HepG2 (cell line): ENCODE results near the gene NRL. TPM values are rescaled to one million over a fixed set of nuclear protein-coding genes. Genes with fewer than 3 reads are reported as not detected.

Experiments used
- ATF7 ChIP-seq, 2 experiments: fragments of 450-650 bp in 1 of 2; sonication (generic) in 1 of 2; formaldehyde crosslinking in 1 of 2; IDR thresholded peaks; 2 replicates each; pipeline versions ENCODE4 v1.4.0 to v1.6.1; 2016 to 2020; ENCODE audit warnings: antibody characterized with exemption in 1 of 2, mild to moderate bottlenecking in 1 of 2, missing genetic modification reagents in 1 of 2
- EP300 ChIP-seq, 3 experiments: sonication (generic) in 1 of 3; formaldehyde crosslinking in 1 of 3; IDR thresholded peaks; 2 replicates each; pipeline versions ENCODE4 v1.5.1 to v1.6.1; 2011 to 2020; ENCODE audit warnings: low read depth in 2 of 3, low read length in 2 of 3, borderline replicate concordance in 1 of 3, improper control_type of control experiment in 1 of 3, mild to moderate bottlenecking in 1 of 3, missing genetic modification reagents in 1 of 3, moderate library complexity in 1 of 3
- ETV5 ChIP-seq: IDR thresholded peaks from 2 replicates; pipeline ENCODE4 v1.6.1; 2018; ENCODE audit warnings: missing biosample characterization, missing genetic modification reagents, inconsistent platforms, borderline replicate concordance
- HIVEP1 ChIP-seq: sonication (generic); formaldehyde crosslinking; IDR thresholded peaks from 2 replicates; pipeline ENCODE4 v1.4.0; 2020; ENCODE audit warnings: mild to moderate bottlenecking, missing genetic modification reagents
- HNRNPH1 ChIP-seq: fragments of 200-400 bp; formaldehyde crosslinking; optimal IDR thresholded peaks from 2 replicates; pipeline ENCODE3; 2017; ENCODE audit warnings: mild to moderate bottlenecking, low read depth, low read length
- HNRNPL ChIP-seq: fragments of 200-400 bp; formaldehyde crosslinking; IDR thresholded peaks from 2 replicates; pipeline ENCODE4 v1.6.1; 2017; ENCODE audit warnings: mild to moderate bottlenecking, low read depth, low read length
- ISX ChIP-seq: sonication (generic); formaldehyde crosslinking; conservative IDR thresholded peaks from 2 replicates; pipeline ENCODE4 v1.5.0; 2020; ENCODE audit warnings: missing genetic modification reagents
- KMT2A ChIP-seq: sonication (generic); formaldehyde crosslinking; IDR thresholded peaks from 2 replicates; pipeline ENCODE4 v1.4.0; 2020; ENCODE audit warnings: missing genetic modification reagents
- NAIF1 ChIP-seq: sonication (generic); formaldehyde crosslinking; IDR thresholded peaks from 2 replicates; pipeline ENCODE4 v1.5.0; 2020; ENCODE audit warnings: mild to moderate bottlenecking, missing genetic modification reagents, borderline replicate concordance
- RNF2 ChIP-seq: fragments of 450-650 bp; conservative IDR thresholded peaks from 2 replicates; pipeline ENCODE4 v1.6.1; 2016; ENCODE audit warnings: low read depth
- RXRB ChIP-seq: IDR thresholded peaks from 2 replicates; pipeline ENCODE4 v1.6.1; 2016; ENCODE audit warnings: borderline replicate concordance, missing genetic modification reagents, missing compliant biosample characterization
- ZFP36L2 ChIP-seq: sonication (generic); formaldehyde crosslinking; IDR thresholded peaks from 2 replicates; pipeline ENCODE4 v1.4.0; 2020; ENCODE audit warnings: missing genetic modification reagents
- ZNF235 ChIP-seq: sonication (generic); formaldehyde crosslinking; IDR thresholded peaks from 2 replicates; pipeline ENCODE4 v1.8.1; 2023; ENCODE audit warnings: mild to moderate bottlenecking, missing genetic modification reagents, borderline replicate concordance
- ZNF430 ChIP-seq: sonication (generic); formaldehyde crosslinking; IDR thresholded peaks from 2 replicates; pipeline ENCODE4 v1.9.0; 2021; ENCODE audit warnings: mild to moderate bottlenecking, missing genetic modification reagents
- ZNF446 ChIP-seq: sonication (generic); formaldehyde crosslinking; IDR thresholded peaks from 2 replicates; pipeline ENCODE4 v1.5.0; 2020; ENCODE audit warnings: mild to moderate bottlenecking, missing genetic modification reagents
- ZNF562 ChIP-seq: sonication (generic); formaldehyde crosslinking; IDR thresholded peaks from 2 replicates; pipeline ENCODE4 v1.8.0; 2022; ENCODE audit warnings: missing genetic modification reagents, borderline replicate concordance
- ZNF788 ChIP-seq: sonication (generic); formaldehyde crosslinking; IDR thresholded peaks from 2 replicates; pipeline ENCODE4 v1.5.0; 2020; ENCODE audit warnings: mild to moderate bottlenecking, missing genetic modification reagents, borderline replicate concordance
- polyA plus RNA-seq, 8 experiments: library from polyadenylated mRNA; depleted of rRNA in 3 of 8; stranded (reverse) in 7 of 8; unstranded in 1 of 8; fragments of >200 nt; fragmentation: Illumina TruSeq in 4 of 8; extraction: Trizol in 4 of 8; gene quantifications; 2 replicates each; pipeline versions ENCODE4 v1.2.1 to v1.2.3, GENCODE V29; 2011 to 2016; ENCODE audit warnings: low read depth in 4 of 8, missing spikeins in 1 of 8, mixed read lengths in 1 of 8; ENCODE audit not compliant: insufficient read depth in 1 of 8
- total RNA-seq, 5 experiments: library from RNA; depleted of rRNA; stranded (reverse); fragments of >200 nt; fragmentation: Illumina TruSeq; extraction: Trizol; gene quantifications; 2 replicates each; pipeline ENCODE4 v1.2.3, GENCODE V29; 2016; ENCODE audit warnings: low read depth in 1 of 5
- TF ChIP-seq, protein P1 (sequence below): sonication (generic); formaldehyde crosslinking; conservative IDR thresholded peaks from 2 replicates; pipeline ENCODE4 v1.4.0; 2020; ENCODE audit warnings: mild to moderate bottlenecking, missing genetic modification reagents, moderate library complexity
- TF ChIP-seq, protein P2 (sequence below): sonication (generic); formaldehyde crosslinking; IDR thresholded peaks from 2 replicates; pipeline ENCODE4 v1.8.1; 2022; ENCODE audit warnings: mild to moderate bottlenecking, missing genetic modification reagents
- TF ChIP-seq, protein P3 (sequence below): sonication (generic); formaldehyde crosslinking; IDR thresholded peaks from 2 replicates; pipeline ENCODE4 v1.5.0; 2020; ENCODE audit warnings: mild to moderate bottlenecking, missing genetic modification reagents

NRL gene
- total and polyA plus RNA-seq, 2 of the 13 experiments (the other 11 are each of a cell fraction or from before 2014, with no cell fraction given), result 2.5 to 4.7 TPM

DNA sequence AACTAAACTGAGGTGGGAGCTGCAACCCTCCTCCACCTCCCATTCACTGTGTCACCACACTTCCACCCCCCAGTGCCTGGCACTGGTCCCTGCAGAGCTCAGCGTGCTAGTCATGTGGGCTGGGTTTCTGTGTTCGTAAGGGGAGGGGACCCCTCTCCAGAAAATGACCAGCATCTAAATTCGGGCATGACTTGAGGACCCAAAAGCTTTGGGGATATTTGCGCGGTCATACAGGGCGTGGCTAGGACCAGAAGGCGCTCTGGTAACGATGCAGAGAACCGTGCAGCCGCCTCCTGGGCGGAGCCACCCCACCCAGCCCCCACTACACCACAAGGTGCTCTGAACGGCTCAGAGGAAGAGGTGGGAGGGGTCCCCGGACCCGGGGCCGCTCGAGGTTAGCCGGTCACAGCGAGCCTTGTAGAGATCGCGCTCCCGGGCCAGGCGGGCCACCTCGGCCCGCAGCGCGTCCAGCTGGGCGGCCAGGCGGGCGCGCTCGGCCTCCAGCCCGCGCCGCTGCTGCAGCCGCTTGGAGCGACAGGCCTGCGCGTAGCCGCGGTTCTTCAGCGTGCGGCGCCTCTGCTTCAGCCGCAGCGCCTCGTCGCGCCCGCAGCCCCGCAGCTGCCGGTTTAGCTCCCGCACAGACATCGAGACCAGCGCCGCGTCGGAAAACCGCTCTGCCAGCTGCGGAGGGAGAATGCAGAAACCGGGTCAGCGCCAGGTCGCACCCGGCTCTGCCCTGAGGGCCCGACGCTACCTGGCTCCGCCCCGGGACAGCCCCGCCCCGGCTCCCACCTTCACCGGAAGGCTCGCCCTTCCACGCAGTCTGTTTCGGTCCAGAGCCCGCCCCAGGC, 33.6 kb downstream of the NRL start (continued):
- TF ChIP-seq, protein P1, sequence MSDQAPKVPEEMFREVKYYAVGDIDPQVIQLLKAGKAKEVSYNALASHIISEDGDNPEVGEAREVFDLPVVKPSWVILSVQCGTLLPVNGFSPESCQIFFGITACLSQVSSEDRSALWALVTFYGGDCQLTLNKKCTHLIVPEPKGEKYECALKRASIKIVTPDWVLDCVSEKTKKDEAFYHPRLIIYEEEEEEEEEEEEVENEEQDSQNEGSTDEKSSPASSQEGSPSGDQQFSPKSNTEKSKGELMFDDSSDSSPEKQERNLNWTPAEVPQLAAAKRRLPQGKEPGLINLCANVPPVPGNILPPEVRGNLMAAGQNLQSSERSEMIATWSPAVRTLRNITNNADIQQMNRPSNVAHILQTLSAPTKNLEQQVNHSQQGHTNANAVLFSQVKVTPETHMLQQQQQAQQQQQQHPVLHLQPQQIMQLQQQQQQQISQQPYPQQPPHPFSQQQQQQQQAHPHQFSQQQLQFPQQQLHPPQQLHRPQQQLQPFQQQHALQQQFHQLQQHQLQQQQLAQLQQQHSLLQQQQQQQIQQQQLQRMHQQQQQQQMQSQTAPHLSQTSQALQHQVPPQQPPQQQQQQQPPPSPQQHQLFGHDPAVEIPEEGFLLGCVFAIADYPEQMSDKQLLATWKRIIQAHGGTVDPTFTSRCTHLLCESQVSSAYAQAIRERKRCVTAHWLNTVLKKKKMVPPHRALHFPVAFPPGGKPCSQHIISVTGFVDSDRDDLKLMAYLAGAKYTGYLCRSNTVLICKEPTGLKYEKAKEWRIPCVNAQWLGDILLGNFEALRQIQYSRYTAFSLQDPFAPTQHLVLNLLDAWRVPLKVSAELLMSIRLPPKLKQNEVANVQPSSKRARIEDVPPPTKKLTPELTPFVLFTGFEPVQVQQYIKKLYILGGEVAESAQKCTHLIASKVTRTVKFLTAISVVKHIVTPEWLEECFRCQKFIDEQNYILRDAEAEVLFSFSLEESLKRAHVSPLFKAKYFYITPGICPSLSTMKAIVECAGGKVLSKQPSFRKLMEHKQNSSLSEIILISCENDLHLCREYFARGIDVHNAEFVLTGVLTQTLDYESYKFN (CRISPR knock-in tag), result 0 out of 2 replicates have a peak, but pooled peaks have one; percentile 15
- TF ChIP-seq ZFP36L2 (CRISPR knock-in tag) (no peak), ZNF446 (no peak), ZNF562 (CRISPR knock-in tag) (no peak), ZNF430 (CRISPR knock-in tag) (no peak), ISX (CRISPR knock-in tag) (peak; percentile 28; the same call in 1 of the 2 replicates), HNRNPL (0 out of 2 replicates have a peak, but pooled peaks have one; percentile 65), ETV5 (CRISPR knock-in tag) (peak; percentile 50; the same call in 1 of the 2 replicates), RNF2 (peak; percentile 94; the same call in 1 of the 2 replicates), EP300 (IDR thresholded peaks at IDR 0.05; ENCODE audit: low read depth in 2 of 2, low read length in 2 of 2) (no peak), EP300 (CRISPR knock-in tag; IDR thresholded peaks at IDR 0.05; ENCODE audit: borderline replicate concordance) (0 out of 2 replicates have a peak, but pooled peaks have one; percentile 32), ZNF235 (peak; percentile 60; the same call in 1 of the 2 replicates), ZNF788 (CRISPR knock-in tag) (no peak), HNRNPH1 (no peak), KMT2A (peak; percentile 79), NAIF1 (CRISPR knock-in tag) (no peak), RXRB (peak; percentile 3; the same call in 1 of the 2 replicates), HIVEP1 (CRISPR knock-in tag) (no peak; the same call in 1 of the 2 replicates), ATF7 (IDR thresholded peaks at IDR 0.05) (no peak), ATF7 (CRISPR knock-in tag; IDR thresholded peaks at IDR 0.05) (no peak)
- TF ChIP-seq, protein P2, sequence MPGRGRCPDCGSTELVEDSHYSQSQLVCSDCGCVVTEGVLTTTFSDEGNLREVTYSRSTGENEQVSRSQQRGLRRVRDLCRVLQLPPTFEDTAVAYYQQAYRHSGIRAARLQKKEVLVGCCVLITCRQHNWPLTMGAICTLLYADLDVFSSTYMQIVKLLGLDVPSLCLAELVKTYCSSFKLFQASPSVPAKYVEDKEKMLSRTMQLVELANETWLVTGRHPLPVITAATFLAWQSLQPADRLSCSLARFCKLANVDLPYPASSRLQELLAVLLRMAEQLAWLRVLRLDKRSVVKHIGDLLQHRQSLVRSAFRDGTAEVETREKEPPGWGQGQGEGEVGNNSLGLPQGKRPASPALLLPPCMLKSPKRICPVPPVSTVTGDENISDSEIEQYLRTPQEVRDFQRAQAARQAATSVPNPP (CRISPR knock-in tag), result no peak
- TF ChIP-seq, protein P3, sequence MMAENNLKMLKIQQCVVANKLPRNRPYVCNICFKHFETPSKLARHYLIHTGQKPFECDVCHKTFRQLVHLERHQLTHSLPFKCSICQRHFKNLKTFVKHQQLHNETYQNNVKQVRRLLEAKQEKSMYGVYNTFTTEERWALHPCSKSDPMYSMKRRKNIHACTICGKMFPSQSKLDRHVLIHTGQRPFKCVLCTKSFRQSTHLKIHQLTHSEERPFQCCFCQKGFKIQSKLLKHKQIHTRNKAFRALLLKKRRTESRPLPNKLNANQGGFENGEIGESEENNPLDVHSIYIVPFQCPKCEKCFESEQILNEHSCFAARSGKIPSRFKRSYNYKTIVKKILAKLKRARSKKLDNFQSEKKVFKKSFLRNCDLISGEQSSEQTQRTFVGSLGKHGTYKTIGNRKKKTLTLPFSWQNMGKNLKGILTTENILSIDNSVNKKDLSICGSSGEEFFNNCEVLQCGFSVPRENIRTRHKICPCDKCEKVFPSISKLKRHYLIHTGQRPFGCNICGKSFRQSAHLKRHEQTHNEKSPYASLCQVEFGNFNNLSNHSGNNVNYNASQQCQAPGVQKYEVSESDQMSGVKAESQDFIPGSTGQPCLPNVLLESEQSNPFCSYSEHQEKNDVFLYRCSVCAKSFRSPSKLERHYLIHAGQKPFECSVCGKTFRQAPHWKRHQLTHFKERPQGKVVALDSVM (CRISPR knock-in tag), result no peak
